Erythroblast (primary cell): Measurements from ENCODE around the gene PHEX.

Source experiments
- GATA1 ChIP-seq: IDR thresholded peaks from 2 replicates; pipeline ENCODE4 v1.6.1; 2011; ENCODE audit warnings: low read depth, mild to moderate bottlenecking, control low read depth, low read length, moderate library complexity
- POLR2A ChIP-seq: IDR thresholded peaks from 2 replicates; pipeline ENCODE4 v1.6.1; 2011; ENCODE audit warnings: mild to moderate bottlenecking, low read length

GRCh38 chrX:22090181-22090580, 58.1 kb downstream of the PHEX start:
- no peak for TF ChIP-seq POLR2A
- no peak for TF ChIP-seq GATA1
